Duodenal mucosa (tissue), 2 donors: ENCODE data around the gene XCR1.
A peak's percentile ranks its signal among the peaks of the same experiment; 100 is the strongest.

Source experiments
- H3K27ac ChIP-seq: one replicate; pipeline ENCODE4 v1.7.0; 2013; ENCODE audit warnings: low read depth, low read length
- H3K27me3 ChIP-seq, 2 donors: one replicate each; pipeline ENCODE4 v1.7.0; 2013; ENCODE audit warnings: low read length in 2 of 2, control low read depth in 1 of 2; ENCODE audit not compliant: insufficient read depth in 2 of 2, control insufficient read depth in 1 of 2
- H3K36me3 ChIP-seq, 2 donors: one replicate each; pipeline ENCODE4 v1.7.0; 2013; ENCODE audit warnings: low read length in 2 of 2, control low read depth in 1 of 2; ENCODE audit not compliant: insufficient read depth in 2 of 2, control insufficient read depth in 1 of 2
- H3K4me1 ChIP-seq, 2 donors: one replicate each; pipeline ENCODE4 v1.7.0; 2013; ENCODE audit warnings: low read length in 2 of 2, control low read depth in 1 of 2; ENCODE audit not compliant: insufficient read depth in 2 of 2, control insufficient read depth in 1 of 2
- H3K4me3 ChIP-seq, 2 donors: one replicate each; pipeline ENCODE4 v1.7.0; 2013; ENCODE audit warnings: low read length in 2 of 2, low read depth in 1 of 2
- H3K9ac ChIP-seq, 2 donors: one replicate each; pipeline ENCODE4 v1.7.0; 2013; ENCODE audit warnings: low read length in 2 of 2, low read depth in 1 of 2
- H3K9me3 ChIP-seq, 2 donors: one replicate each; pipeline ENCODE4 v1.7.0; 2013; ENCODE audit warnings: low read length in 2 of 2, control low read depth in 1 of 2; ENCODE audit not compliant: control insufficient read depth in 1 of 2

The XCR1 gene

DNA sequence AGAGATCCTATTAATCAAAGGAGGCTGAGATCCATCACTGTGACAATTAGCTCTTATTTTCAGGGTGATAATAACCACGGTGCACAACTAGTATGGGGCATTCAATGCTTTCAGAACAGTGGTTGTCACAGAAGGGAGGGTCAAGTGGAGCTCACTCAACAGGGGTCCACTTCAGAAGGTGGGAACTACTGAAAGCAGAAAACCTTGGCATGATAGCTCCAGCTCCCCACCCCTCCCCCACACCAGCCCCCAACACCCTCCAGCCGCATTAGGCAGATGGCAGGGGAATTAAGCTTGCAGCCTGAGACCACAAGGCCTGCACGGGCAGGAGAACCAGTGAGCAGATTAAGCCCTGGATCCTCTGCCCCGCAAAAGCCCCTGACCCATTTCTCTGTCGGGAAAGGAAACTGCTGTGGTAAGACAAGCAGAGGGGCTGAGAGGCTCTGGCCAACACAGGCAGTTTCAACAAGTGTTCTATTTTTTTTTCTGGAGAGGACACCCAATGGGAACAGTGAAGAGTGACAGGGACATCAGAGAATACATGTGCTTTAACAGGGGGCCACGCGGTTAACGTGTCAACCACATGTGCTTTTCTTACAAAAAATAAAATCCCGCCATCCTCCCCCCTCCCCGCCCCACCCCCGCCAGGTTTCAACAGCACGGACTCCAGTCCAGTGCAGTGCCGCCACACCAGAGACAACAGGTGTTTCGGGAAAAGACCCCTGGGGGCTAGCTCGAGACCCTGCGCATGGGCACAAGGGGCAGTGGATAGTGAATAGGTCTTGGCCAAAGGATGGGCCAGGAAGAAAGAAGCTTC is 32.7 kb downstream of the XCR1 start:
- Histone ChIP-seq H3K36me3 (no peaks in the 10 kb centered on the region), H3K27me3 (no peaks in the 10 kb centered on the region), H3K9ac (peak overlapping the region; percentile 80 to 89), H3K9me3 (no peaks in the 10 kb centered on the region), H3K4me3 (peak overlapping the region; percentile 73 to 90), H3K4me1 (peaks cover 22 to 36% of the 10 kb centered on the region in 2 donors), H3K27ac (peak overlapping the region; percentile 88)

GRCh38 chr3:45993421-45994027 is 33.8 kb downstream of the XCR1 start:
- Histone ChIP-seq H3K9ac (no peak overlapping the region), H3K4me3 (no peak overlapping the region), H3K9me3 (no peaks in the 10 kb centered on the region), H3K4me1 (peaks cover 32 to 42% of the 10 kb centered on the region in 2 donors), H3K36me3 (no peaks in the 10 kb centered on the region), H3K27ac (no peak overlapping the region), H3K27me3 (no peaks in the 10 kb centered on the region)

GRCh38 chr3:45992821-45993221 is 34.5 kb downstream of the XCR1 start:
- H3K36me3 ChIP-seq: no peaks in the 10 kb centered on the region
- H3K27ac ChIP-seq: no peak overlapping the region
- H3K27me3 ChIP-seq: no peaks in the 10 kb centered on the region
- H3K9ac ChIP-seq: no peak overlapping the region
- H3K9me3 ChIP-seq: no peaks in the 10 kb centered on the region
- H3K4me1 ChIP-seq: peaks cover 39 to 49% of the 10 kb centered on the region in 2 donors
- H3K4me3 ChIP-seq: no peak overlapping the region

GRCh38 chr3:45992133-45992729 is 35.1 kb downstream of the XCR1 start:
- no peak overlapping the region for H3K9ac ChIP-seq
- no peaks in the 10 kb centered on the region for H3K27me3 ChIP-seq
- no peaks in the 10 kb centered on the region for H3K36me3 ChIP-seq
- H3K27ac ChIP-seq: no peak overlapping the region
- H3K9me3 ChIP-seq: no peaks in the 10 kb centered on the region
- H3K4me3 ChIP-seq: no peak overlapping the region
- H3K4me1 ChIP-seq: peaks cover 45 to 55% of the 10 kb centered on the region in 2 donors

GRCh38 chr3:45991341-45991740 is 35.9 kb downstream of the XCR1 start:
- no peak overlapping the region for H3K4me3 ChIP-seq
- peaks cover 52 to 63% of the 10 kb centered on the region in 2 donors for H3K4me1 ChIP-seq
- no peak overlapping the region for H3K27ac ChIP-seq

DNA sequence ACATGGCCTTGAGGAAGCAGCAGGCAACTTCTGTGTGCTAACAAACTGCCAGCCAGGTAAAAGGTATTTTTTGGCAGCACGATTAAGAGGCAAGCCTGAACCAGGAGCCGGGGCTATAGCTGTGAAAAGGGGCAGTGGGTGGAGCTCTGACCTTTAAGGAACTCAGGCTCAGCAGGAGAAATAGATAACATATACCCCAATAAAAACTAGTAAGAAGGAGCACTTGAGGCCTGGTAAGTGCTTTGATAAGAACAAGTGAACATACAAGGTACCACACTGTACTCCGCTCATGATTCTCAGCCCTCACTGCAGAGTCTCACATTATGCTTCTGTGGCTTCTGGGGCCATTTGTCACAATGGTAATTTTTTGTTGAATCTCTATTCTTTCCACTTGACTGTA is 37.1 kb downstream of the XCR1 start:
- H3K4me3 ChIP-seq: no peak overlapping the region
- peaks cover 59 to 70% of the 10 kb centered on the region in 2 donors for H3K4me1 ChIP-seq
- no peak overlapping the region for H3K9ac ChIP-seq
- H3K9me3 ChIP-seq: no peaks in the 10 kb centered on the region
- H3K36me3 ChIP-seq: no peaks in the 10 kb centered on the region
- no peak overlapping the region for H3K27ac ChIP-seq
- H3K27me3 ChIP-seq: no peaks in the 10 kb centered on the region

More at GRCh38 chr3:45991341-45991740, 35.9 kb downstream of the XCR1 start:
- no peaks in the 10 kb centered on the region for H3K9me3 ChIP-seq
- H3K9ac ChIP-seq: no peak overlapping the region
- H3K27me3 ChIP-seq: no peaks in the 10 kb centered on the region
- no peaks in the 10 kb centered on the region for H3K36me3 ChIP-seq

DNA sequence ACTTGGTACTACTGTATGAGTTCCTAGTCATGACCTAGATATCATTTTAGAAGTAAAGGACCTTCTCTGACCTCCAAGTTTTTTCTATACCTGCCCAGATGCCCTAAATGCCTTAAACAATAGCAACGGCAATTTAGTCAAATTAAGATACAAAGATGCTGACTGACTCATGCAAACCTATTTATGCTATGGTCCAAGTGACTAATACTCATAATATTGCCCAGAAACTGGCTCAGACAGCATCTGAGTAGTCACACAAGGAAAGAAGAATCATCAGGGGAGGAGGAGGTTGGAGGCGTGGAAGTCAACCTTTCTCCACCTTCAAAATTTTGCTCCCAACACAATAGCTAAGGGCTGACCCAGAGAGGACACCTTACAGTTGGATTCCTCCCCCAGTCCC is 38.5 kb downstream of the XCR1 start:
- Histone ChIP-seq H3K9me3 (no peaks in the 10 kb centered on the region), H3K4me3 (no peak overlapping the region), H3K27ac (no peak overlapping the region), H3K27me3 (no peaks in the 10 kb centered on the region), H3K4me1 (peaks cover 66 to 72% of the 10 kb centered on the region in 2 donors), H3K9ac (no peak overlapping the region), H3K36me3 (peaks cover 0 to 7% of the 10 kb centered on the region in 2 donors)

DNA sequence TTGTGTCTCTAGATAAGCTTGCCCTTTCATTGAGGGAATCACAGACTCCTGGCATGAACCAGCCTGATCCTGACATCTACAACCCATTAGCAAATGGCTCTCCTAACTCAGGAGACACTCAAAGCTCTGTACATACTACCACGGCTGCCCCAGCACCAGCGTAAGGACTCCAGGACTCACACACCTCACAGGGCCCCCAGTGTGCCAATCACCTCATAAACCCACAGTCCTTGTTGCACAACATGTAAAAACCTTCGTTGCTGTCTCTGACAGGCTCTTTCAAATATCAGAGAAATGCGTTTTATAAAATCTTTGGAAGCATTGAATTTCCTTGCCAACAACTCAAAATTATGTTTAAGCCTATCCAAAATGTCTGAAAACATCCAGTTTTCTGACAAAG is 38.9 kb downstream of the XCR1 start:
- Histone ChIP-seq H3K4me1 (peaks cover 63 to 68% of the 10 kb centered on the region in 2 donors), H3K27ac (no peak overlapping the region), H3K36me3 (peaks cover under 1 to 10% of the 10 kb centered on the region in 2 donors), H3K4me3 (no peak overlapping the region), H3K9me3 (no peaks in the 10 kb centered on the region), H3K9ac (no peak overlapping the region), H3K27me3 (no peaks in the 10 kb centered on the region)

DNA sequence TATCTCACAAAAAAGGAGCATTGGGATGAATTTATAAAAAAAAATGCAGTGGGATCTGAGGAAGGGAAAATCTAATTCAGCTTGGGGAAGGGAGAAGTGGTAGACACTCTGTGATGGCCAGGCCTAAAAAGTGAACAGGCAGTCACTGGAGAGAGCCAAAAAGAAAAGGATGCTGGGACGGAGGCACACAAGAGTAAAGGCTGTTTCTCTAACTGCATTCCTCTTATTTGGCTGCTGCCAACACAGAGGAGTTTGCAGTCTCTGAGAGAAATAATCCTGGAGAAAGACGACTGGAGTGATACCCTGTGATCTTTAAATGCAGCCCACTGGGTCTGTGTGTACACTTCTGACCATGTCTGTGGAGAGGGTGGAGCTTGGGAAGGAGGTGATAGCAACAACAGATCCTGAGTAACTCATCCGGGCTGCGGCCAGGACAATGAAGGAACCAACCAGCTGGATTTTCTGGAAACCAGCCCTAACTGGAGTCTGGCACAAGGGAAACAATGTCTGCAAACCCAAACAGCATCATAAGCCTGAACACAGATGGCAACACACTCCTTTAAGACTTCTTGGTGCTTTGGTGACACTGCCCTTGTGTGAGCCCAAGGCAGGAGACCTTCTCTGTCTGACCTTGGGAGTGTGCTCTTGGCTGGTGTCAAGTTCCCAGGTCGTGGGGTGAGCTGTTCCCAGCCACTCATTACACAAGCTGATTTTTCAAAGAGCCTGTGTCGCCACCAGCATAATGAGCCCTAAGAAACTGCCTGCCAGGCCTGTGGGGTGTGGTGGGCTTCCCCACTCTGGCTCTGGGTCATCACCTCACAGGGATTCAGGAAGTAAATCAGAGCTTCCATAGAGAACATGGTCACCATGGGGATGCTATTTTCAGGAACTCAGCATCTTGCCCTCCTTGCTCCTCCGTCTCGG is 39.7 kb downstream of the XCR1 start:
- Histone ChIP-seq H3K27ac (peak overlapping the region; percentile 26), H3K9me3 (no peaks in the 10 kb centered on the region), H3K27me3 (no peaks in the 10 kb centered on the region), H3K4me1 (peaks cover 60 to 63% of the 10 kb centered on the region in 2 donors), H3K36me3 (peaks cover 8 to 18% of the 10 kb centered on the region in 2 donors), H3K4me3 (no peak overlapping the region), H3K9ac (no peak overlapping the region)
